Endothelial cell of umbilical vein (primary cell): Measurements from ENCODE around the gene BCAP31.
"Not testable (repeated sequence)": the region's sequence is repeated elsewhere in the genome, so short reads cannot be mapped to it uniquely, and the experiment has no call there.

ENCODE experiments used
- EZH2 ChIP-seq: IDR thresholded peaks from 2 replicates; pipeline ENCODE4 v1.6.1; 2012; ENCODE audit warnings: borderline replicate concordance, low read depth, mild to moderate bottlenecking, moderate library complexity, low read length, inconsistent platforms; ENCODE audit not compliant: severe bottlenecking
- POLR2A ChIP-seq: IDR thresholded peaks from 2 replicates; pipeline ENCODE4 v1.6.1; 2012; ENCODE audit warnings: low read depth, mild to moderate bottlenecking, control low read depth, low read length
- POLR2AphosphoS5 ChIP-seq: IDR thresholded peaks from 2 replicates; pipeline ENCODE4 v1.6.1; 2012; ENCODE audit warnings: low read depth, mild to moderate bottlenecking, control low read depth, low read length, moderate library complexity; ENCODE audit not compliant: insufficient read depth
- TF ChIP-seq, protein P1 (sequence below), 2 donors: IDR thresholded peaks; 1 replicate in 1 of 2; 2 replicates in 1 of 2; pipeline ENCODE4 v1.5.1; 2011; ENCODE audit warnings: low read length in 2 of 2, mild to moderate bottlenecking in 2 of 2, moderate library complexity in 2 of 2, control low read depth in 1 of 2, inconsistent platforms in 1 of 2, low read depth in 1 of 2; ENCODE audit not compliant: insufficient read depth in 1 of 2; ENCODE audit errors: extremely low read depth in 1 of 2

- TF ChIP-seq, protein P1, sequence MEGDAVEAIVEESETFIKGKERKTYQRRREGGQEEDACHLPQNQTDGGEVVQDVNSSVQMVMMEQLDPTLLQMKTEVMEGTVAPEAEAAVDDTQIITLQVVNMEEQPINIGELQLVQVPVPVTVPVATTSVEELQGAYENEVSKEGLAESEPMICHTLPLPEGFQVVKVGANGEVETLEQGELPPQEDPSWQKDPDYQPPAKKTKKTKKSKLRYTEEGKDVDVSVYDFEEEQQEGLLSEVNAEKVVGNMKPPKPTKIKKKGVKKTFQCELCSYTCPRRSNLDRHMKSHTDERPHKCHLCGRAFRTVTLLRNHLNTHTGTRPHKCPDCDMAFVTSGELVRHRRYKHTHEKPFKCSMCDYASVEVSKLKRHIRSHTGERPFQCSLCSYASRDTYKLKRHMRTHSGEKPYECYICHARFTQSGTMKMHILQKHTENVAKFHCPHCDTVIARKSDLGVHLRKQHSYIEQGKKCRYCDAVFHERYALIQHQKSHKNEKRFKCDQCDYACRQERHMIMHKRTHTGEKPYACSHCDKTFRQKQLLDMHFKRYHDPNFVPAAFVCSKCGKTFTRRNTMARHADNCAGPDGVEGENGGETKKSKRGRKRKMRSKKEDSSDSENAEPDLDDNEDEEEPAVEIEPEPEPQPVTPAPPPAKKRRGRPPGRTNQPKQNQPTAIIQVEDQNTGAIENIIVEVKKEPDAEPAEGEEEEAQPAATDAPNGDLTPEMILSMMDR (IDR thresholded peaks at IDR 0.05; ENCODE audit: extremely low read depth in 1 of 2, insufficient read depth in 1 of 2, low read depth in 1 of 2, low read length in 2 of 2): not testable (repeated sequence)
- TF ChIP-seq POLR2AphosphoS5, EZH2, POLR2A: not testable (repeated sequence)
These were observed 17.9 kb upstream of the BCAP31 start for GRCh38 chrX:153742111-153742510.
